DMS153 treated with DMSO at 0.1 percent for 48 hours (cell line): Measurements from ENCODE around the gene USP6.
"Not testable (repeated sequence)": the region's sequence is repeated elsewhere in the genome, so short reads cannot be mapped to it uniquely, and the experiment has no call there.

ENCODE experiments used
- DNase-seq: peaks from one replicate; lab custom pipeline; 2025; ENCODE audit not compliant: unreplicated experiment; lab: John Stamatoyannopoulos, UW

Gene USP6

GRCh38 chr17:5121186-5121841 lies 5.5 kb downstream of the USP6 start:
- no peak for DNase-seq

- not testable (repeated sequence) for DNase-seq
These were observed 6.2 kb downstream of the USP6 start for GRCh38 chr17:5122056-5122455.

GRCh38 chr17:5122586-5123342 lies 6.9 kb downstream of the USP6 start:
- no peak for DNase-seq

GRCh38 chr17:5123343-5124124 lies 7.7 kb downstream of the USP6 start:
- no peak for DNase-seq

GRCh38 chr17:5124125-5124760 lies 8.4 kb downstream of the USP6 start:
- DNase-seq = not testable (repeated sequence)

- DNase-seq = not testable (repeated sequence)
These were observed 9.1 kb downstream of the USP6 start for GRCh38 chr17:5124896-5125295.

GRCh38 chr17:5126719-5127488 lies 11.1 kb downstream of the USP6 start:
- DNase-seq = no peak

GRCh38 chr17:5127910-5128309 lies 12.1 kb downstream of the USP6 start:
- DNase-seq = no peak

GRCh38 chr17:5128387-5128786 lies 12.6 kb downstream of the USP6 start:
- DNase-seq = not testable (repeated sequence)

GRCh38 chr17:5128905-5129535 lies 13.2 kb downstream of the USP6 start:
- DNase-seq = no peak

GRCh38 chr17:5129770-5130169 lies 13.9 kb downstream of the USP6 start:
- not testable (repeated sequence) for DNase-seq

GRCh38 chr17:5130261-5130660 lies 14.4 kb downstream of the USP6 start:
- DNase-seq = not testable (repeated sequence)

- DNase-seq = not testable (repeated sequence)
These were observed 14.9 kb downstream of the USP6 start for GRCh38 chr17:5130687-5131086.

- DNase-seq = no peak
These were observed 15.4 kb downstream of the USP6 start for GRCh38 chr17:5131146-5131715.

GRCh38 chr17:5131799-5132502 lies 16.1 kb downstream of the USP6 start:
- DNase-seq = not testable (repeated sequence)

- DNase-seq = not testable (repeated sequence)
These were observed 16.8 kb downstream of the USP6 start for GRCh38 chr17:5132503-5133225.

GRCh38 chr17:5133311-5133710 lies 17.5 kb downstream of the USP6 start:
- no peak for DNase-seq

GRCh38 chr17:5133961-5134360 lies 18.1 kb downstream of the USP6 start:
- DNase-seq = not testable (repeated sequence)
